Measurements from ENCODE around the gene PTCD1. TPM values are rescaled to one million over a fixed set of nuclear protein-coding genes. Genes with fewer than 3 reads are reported as not detected.

PTCD1 gene
- total RNA-seq, 4 donors from 2014 or later, result 7.7 to 14.8 (median 10.7) TPM

DNA sequence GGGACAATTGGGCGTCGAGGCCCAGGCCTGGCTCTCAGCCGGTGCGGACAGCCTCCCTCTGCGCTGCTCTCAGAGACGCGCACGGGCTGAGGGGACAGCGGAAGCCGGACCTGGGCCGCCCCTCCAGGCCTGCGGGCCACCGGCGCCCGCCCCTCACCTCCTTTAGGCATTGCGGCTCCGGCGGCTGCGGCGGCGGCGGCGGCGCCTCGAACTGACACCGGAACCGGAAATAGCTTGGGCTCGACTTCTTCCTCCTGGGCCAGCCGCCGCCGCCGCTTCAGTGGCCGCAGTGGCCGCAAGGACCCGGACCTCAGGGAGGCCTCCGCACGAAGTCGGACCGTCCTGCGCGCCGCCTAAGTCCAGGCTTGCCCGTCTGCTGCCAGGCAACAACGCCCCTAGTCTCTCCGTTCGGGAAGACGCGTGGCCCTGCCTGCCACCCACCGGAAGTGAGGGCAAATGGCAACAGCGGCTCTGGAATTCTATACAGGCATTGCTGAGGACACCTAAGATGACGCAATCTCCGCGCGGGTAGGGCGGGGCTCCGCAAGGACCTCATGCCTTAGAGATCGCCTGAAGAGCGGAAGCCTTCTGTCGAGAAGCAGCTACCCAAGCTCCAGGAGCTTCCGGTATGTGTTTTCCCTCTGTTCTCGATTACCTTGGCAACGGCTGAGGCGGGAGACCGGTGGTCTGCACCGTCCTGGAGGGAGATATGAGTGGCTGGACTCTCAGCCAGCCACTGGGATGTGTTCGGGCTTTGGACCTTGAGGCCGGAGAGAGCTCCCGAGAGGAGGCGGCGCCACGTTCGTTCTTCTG, 30.0 kb downstream of the PTCD1 start, which contains the start of the genes BUD31 and PDAP1:
BUD31 (plus strand) TSS at position 591 of the 813 bp plus-strand sequence. CDS start 2,124 bp downstream, outside the sequence.
PDAP1 (minus strand) TSS at position 219 of the 813 bp plus-strand sequence; CDS start at position 170, 49 bp downstream.
- H3K36me3 ChIP-seq, result peaks cover 46% of the 10 kb centered on the region

DNA sequence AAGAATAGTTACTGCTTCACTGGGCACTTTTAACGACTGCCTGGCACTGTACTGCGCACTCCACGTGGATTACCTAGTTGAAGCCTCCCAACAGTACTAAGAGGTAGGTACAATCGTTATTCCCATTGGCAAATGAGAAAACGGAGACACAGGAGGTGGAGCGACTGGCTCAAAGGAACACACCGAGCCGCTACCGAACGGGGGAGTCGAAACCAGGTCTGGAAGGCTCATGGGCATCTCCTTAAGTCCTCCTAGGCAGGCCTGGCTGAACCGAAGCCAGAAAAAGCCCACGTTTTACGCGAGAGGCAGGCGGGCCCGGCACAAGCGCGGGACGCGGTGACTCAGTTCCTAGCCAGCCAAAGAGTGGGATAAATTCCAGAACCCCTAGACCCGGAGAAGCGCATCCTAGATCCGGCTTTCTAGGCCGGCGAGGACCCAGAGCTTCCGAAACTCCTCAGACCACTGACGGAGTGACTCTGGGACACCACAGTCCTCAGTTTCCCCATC, 30.7 kb downstream of the PTCD1 start:
- peak in 1 of 2 donors; percentile 88 for DNase-seq (ENCODE audit: low spot score in 2 of 2)
- Histone ChIP-seq H3K4me3 (peak overlapping the region; percentile 92), H3K27ac (peak overlapping the region; percentile 95), H3K4me1 (peaks cover 56% of the 10 kb centered on the region), H3K27me3 (no peaks in the 10 kb centered on the region), H3K36me3 (peaks cover 46% of the 10 kb centered on the region), H3K9me3 (no peaks in the 10 kb centered on the region)
- TF ChIP-seq POLR2A (IDR thresholded peaks at IDR 0.05) (no peak), POLR2AphosphoS5 (IDR thresholded peaks at IDR 0.05) (no peak), EP300 (IDR thresholded peaks at IDR 0.05) (no peak)
- TF ChIP-seq, protein P1, sequence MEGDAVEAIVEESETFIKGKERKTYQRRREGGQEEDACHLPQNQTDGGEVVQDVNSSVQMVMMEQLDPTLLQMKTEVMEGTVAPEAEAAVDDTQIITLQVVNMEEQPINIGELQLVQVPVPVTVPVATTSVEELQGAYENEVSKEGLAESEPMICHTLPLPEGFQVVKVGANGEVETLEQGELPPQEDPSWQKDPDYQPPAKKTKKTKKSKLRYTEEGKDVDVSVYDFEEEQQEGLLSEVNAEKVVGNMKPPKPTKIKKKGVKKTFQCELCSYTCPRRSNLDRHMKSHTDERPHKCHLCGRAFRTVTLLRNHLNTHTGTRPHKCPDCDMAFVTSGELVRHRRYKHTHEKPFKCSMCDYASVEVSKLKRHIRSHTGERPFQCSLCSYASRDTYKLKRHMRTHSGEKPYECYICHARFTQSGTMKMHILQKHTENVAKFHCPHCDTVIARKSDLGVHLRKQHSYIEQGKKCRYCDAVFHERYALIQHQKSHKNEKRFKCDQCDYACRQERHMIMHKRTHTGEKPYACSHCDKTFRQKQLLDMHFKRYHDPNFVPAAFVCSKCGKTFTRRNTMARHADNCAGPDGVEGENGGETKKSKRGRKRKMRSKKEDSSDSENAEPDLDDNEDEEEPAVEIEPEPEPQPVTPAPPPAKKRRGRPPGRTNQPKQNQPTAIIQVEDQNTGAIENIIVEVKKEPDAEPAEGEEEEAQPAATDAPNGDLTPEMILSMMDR (IDR thresholded peaks at IDR 0.05), result no peak
- WGBS, result 0% methylated on average over 11 of the region's 28 CpGs

More for the DNA sequence above, 30.0 kb downstream of the PTCD1 start, which contains the start of the genes BUD31 and PDAP1:
- H3K4me1 ChIP-seq, result peaks cover 56% of the 10 kb centered on the region
- TF ChIP-seq EP300 (IDR thresholded peaks at IDR 0.05) (no peak), POLR2AphosphoS5 (IDR thresholded peaks at IDR 0.05) (peak; percentile 8 to 97 (median 96)), POLR2A (IDR thresholded peaks at IDR 0.05) (peak; percentile 35 to 82)
- TF ChIP-seq, protein P1 (IDR thresholded peaks at IDR 0.05), result peak in 1 of 2 donors; percentile 40
- WGBS, result under 1% methylated on average over 34 of the region's 72 CpGs
- H3K4me3 ChIP-seq, result peak within 1 kb of the TSS; percentile 92
- DNase-seq (ENCODE audit: low spot score in 2 of 2), result peak; percentile 96
- no peaks in the 10 kb centered on the region for H3K9me3 ChIP-seq
- H3K27me3 ChIP-seq, result no peaks in the 10 kb centered on the region
- peak within 1 kb of the TSS; percentile 95 for H3K27ac ChIP-seq

DNA sequence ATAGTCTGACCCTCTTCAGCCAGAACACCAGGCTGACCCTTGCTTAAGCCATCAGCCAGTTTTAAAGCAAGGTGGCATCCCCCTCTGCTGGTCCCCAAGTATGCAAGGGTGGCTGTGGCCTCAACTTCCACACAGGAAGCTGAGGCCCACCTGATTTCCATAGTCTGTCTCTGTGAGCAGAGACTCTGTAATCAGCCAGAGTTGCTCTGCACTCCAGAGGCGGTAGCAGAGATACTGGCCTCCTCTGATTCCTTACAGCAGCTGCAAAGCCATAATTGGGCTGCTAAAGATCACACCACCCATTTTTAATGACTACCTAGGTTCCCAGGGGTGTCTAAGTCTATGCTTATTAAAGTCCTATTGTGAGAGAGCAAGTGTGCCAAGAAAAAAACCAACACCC, 32.0 kb downstream of the PTCD1 start:
- H3K27me3 ChIP-seq, result no peaks in the 10 kb centered on the region
- peaks cover 44% of the 10 kb centered on the region for H3K36me3 ChIP-seq
- no peak for DNase-seq (ENCODE audit: low spot score in 2 of 2)
- TF ChIP-seq POLR2AphosphoS5 (IDR thresholded peaks at IDR 0.05), result no peak
- TF ChIP-seq, protein P1 (IDR thresholded peaks at IDR 0.05), result no peak
- TF ChIP-seq EP300 (IDR thresholded peaks at IDR 0.05), result no peak
- TF ChIP-seq POLR2A (IDR thresholded peaks at IDR 0.05), result no peak
- H3K9me3 ChIP-seq, result no peaks in the 10 kb centered on the region
- H3K4me3 ChIP-seq, result no peak overlapping the region
- WGBS, result 63% methylated on average over 1 of the region's 1 CpG
- peaks cover 56% of the 10 kb centered on the region for H3K4me1 ChIP-seq
- no peak overlapping the region for H3K27ac ChIP-seq

DNA sequence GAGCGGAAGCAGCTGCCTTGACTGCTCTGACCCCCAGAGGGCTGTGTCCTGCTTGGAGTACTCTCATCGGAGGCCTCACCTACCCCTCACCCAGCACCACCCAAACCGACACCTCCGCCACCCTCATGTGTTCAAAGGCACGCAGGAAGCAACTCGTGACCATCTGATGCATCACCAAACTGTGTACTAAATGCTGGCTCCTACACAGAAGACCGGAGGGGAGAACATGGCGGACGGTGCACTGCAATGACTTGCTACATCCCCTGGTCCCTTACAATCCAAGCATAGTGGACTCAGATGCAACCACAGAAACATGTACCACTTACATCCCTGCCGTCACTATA, 33.6 kb downstream of the PTCD1 start:
- Histone ChIP-seq H3K4me3 (no peak overlapping the region), H3K36me3 (peaks cover 47% of the 10 kb centered on the region), H3K27ac (no peak overlapping the region), H3K9me3 (no peaks in the 10 kb centered on the region), H3K27me3 (no peaks in the 10 kb centered on the region), H3K4me1 (peaks cover 47% of the 10 kb centered on the region)
- no peak for TF ChIP-seq POLR2A (IDR thresholded peaks at IDR 0.05)
- TF ChIP-seq EP300 (IDR thresholded peaks at IDR 0.05), result no peak
- no peak for TF ChIP-seq POLR2AphosphoS5 (IDR thresholded peaks at IDR 0.05)
- TF ChIP-seq, protein P1 (IDR thresholded peaks at IDR 0.05), result no peak
- DNase-seq (ENCODE audit: low spot score in 2 of 2), result no peak
- 92% methylated on average over 10 of the region's 10 CpGs for WGBS
